Muscle layer of duodenum (tissue), 2 donors: Measurements from ENCODE around the gene SH3RF1.

Experiments used
- H3K27ac ChIP-seq: one replicate; pipeline ENCODE4 v1.7.0; 2013; ENCODE audit warnings: mild to moderate bottlenecking, low read length
- H3K27me3 ChIP-seq: one replicate; pipeline ENCODE4 v1.7.0; 2013; ENCODE audit warnings: low read depth, mild to moderate bottlenecking, control low read depth, low read length
- H3K36me3 ChIP-seq, 2 donors: one replicate each; pipeline ENCODE4 v1.7.0; 2013; ENCODE audit warnings: low read length in 2 of 2, control low read depth in 1 of 2, mild to moderate bottlenecking in 1 of 2; ENCODE audit not compliant: insufficient read depth in 2 of 2, control insufficient read depth in 1 of 2
- H3K4me1 ChIP-seq, 2 donors: one replicate each; pipeline ENCODE4 v1.7.0; 2013; ENCODE audit warnings: low read length in 2 of 2, mild to moderate bottlenecking in 2 of 2, control low read depth in 1 of 2, moderate library complexity in 1 of 2; ENCODE audit not compliant: insufficient read depth in 2 of 2, control insufficient read depth in 1 of 2
- H3K4me3 ChIP-seq, 2 donors: one replicate each; pipeline ENCODE4 v1.7.0; 2013; ENCODE audit warnings: low read length in 2 of 2, low read depth in 1 of 2, mild to moderate bottlenecking in 1 of 2
- H3K9me3 ChIP-seq, 2 donors: one replicate each; pipeline ENCODE4 v1.7.0; 2013; ENCODE audit warnings: low read length in 2 of 2, control low read depth in 1 of 2, mild to moderate bottlenecking in 1 of 2; ENCODE audit not compliant: control insufficient read depth in 1 of 2
- donor health status: healthy.

SH3RF1 gene

DNA sequence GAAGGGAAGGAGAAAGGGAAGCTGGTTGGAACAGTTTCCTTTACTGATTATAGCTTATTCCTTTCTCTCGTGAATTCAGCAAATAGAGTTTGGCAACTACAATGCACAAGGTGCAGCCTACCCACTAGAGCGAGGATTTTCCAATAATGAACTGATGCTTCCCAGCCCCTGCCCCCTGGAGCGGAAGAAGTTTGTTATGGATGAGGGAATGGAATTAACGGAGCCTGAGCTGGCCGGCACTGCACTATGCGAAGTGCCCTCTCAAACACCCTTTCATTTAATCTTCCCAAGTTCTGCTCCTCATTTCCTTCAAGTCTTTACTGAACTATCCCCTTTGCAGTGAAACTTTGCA lies 218.2 kb downstream of the SH3RF1 start:
- Histone ChIP-seq H3K36me3 (no peaks in the 10 kb centered on the region), H3K4me1 (no peaks in the 10 kb centered on the region), H3K27me3 (no peaks in the 10 kb centered on the region), H3K4me3 (no peak overlapping the region), H3K9me3 (no peaks in the 10 kb centered on the region), H3K27ac (no peak overlapping the region)

DNA sequence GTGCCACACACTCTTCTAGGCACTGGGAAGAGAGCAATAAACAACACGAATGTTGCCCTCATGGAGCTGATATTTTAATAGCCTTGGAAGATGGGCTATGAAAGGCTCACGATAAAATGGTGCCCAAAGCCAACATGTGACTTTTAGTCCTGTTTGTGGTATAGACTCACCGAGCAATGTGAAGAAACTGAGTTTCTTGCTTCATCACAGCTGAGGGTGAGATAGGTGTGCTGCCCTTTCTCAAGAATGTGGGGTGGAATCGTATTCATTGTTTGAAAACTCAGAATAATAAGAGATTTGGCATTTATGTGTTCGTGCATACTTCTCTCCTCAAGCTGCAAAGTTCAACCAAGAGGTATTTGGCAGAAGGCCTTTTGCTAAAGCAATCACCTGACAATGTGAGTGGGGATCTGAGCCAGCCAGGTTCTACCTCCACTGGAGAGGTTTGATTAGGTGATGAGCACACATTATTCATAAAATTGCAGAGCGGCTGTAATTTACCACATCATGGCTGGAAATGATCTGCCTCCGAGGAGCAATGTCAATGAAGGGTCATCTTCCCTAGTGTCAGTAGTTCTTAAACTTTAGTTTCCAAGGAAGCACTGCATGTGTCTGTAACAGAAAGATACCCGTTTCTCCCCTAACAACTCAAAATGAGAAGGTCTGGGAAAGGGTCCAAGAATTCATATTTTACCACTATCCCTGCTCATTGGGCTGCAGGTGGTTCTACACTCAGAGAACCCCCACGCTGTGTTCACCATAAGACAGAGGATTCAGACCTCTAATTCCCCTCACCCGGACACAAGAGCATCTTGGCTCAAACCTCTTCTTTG lies 218.8 kb downstream of the SH3RF1 start:
- no peak overlapping the region for H3K4me3 ChIP-seq
- H3K9me3 ChIP-seq, result no peaks in the 10 kb centered on the region
- no peaks in the 10 kb centered on the region for H3K36me3 ChIP-seq
- H3K27ac ChIP-seq, result no peak overlapping the region
- no peaks in the 10 kb centered on the region for H3K4me1 ChIP-seq
- no peaks in the 10 kb centered on the region for H3K27me3 ChIP-seq

DNA sequence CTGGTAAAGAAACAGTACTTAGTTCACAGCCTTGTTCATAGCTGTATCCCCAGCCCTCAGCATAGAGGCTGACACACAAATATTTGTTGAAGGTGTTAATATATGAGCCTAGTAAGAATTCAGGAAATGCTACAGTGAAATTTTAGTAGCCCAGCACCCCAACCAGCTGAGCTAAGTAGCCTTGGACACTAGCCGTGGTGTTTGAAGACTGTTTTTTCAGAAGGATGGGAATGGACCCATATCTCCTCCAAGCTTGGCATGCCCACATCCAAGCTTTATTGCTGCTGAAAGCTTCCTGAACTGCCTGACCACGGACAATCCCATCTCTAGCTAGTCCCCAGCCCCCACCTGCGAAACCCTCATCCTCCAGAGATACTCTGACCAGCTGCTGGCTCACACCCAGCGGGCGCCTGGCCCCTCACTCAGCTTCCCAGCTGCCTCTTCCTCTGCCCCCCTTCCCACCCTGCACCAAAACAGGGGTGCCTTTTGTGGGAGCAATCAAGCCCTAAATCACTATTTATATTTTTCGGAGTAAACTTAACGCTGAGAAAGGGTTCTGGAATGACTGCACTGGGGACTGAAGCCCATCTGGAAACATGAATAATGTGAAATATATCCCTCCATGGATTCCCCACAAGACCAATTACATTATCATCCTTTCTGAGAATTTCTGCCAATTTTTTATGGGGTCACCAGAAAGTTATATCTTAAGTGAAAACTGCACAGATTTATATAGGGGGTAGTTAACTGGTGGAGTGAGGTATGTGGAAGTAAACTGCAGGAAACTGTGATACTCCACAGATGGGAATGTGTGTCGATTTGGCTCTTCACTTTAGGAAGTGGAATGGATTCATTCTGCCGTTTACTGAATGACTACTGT lies 219.6 kb downstream of the SH3RF1 start:
- Histone ChIP-seq H3K27me3 (no peaks in the 10 kb centered on the region), H3K9me3 (no peaks in the 10 kb centered on the region), H3K36me3 (no peaks in the 10 kb centered on the region), H3K27ac (no peak overlapping the region), H3K4me1 (no peaks in the 10 kb centered on the region), H3K4me3 (no peak overlapping the region)

DNA sequence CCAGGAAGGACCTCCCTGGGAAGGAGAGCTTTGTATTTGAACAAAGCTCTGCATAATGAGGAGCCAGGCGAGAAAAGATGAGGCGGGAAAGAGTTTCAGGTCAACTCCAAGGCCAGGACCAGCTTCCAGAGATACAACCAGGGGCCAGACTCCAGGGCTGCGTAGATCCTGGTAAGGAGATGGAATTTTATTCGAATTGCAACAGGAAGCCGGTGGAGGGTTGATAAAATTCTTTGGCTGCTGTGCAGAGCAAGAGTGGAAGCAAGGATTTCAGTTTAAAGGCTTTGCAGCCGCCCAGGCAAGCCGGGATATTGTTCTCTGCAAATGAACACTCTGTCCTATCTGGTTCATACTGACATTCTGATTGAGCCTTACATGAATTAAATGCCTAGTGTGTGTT lies 220.5 kb downstream of the SH3RF1 start:
- Histone ChIP-seq H3K27me3 (no peaks in the 10 kb centered on the region), H3K27ac (no peak overlapping the region), H3K36me3 (no peaks in the 10 kb centered on the region), H3K4me3 (no peak overlapping the region), H3K9me3 (no peaks in the 10 kb centered on the region), H3K4me1 (no peaks in the 10 kb centered on the region)

DNA sequence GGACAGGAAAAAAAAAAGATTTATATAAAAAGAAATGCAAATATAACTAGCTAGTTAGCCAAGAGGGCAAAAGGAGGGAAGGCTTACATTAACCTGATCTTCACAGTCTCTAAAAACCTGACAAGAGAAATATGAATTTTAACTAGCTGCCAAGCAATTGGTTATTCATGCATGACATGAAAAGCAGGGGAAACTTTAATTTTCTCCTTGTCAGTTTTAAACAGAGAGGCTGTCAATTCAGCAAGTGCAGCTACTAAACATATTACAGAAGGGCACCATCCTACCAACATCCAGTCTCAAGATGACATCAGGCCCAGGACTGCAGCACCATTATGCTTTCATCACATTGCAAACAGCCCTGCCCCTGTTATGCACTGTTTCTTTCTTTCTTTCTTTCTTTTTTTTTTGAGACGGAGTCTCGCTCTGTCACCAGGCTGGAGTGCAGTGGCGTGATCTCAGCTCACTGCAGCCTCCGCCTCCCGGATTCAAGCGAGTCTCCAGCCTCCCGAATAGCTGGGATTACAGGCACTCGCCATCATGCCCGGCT lies 221.8 kb downstream of the SH3RF1 start:
- Histone ChIP-seq H3K27me3 (no peaks in the 10 kb centered on the region), H3K4me1 (no peaks in the 10 kb centered on the region), H3K9me3 (no peaks in the 10 kb centered on the region), H3K27ac (no peak overlapping the region), H3K4me3 (no peak overlapping the region), H3K36me3 (no peaks in the 10 kb centered on the region)

DNA sequence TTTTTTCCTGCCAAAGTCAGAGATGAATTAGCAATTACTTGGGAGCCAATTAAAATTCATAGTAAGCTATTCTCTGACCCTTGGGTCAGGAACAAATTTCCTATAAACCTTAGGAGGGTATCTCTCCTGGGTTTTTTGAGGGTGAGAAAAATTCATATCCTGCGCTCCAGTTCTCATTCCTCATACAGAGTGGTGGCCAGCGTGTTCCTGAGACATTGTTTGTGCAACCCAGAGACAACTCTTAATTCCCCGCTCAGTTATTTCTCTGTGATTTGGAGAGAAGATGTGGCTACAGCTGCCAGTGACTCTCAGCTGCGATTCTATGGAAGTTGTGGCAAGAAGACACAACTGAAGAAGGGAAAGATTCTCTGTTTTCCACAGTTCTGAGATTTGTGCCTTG lies 222.8 kb downstream of the SH3RF1 start:
- H3K36me3 ChIP-seq, result no peaks in the 10 kb centered on the region
- H3K27ac ChIP-seq, result no peak overlapping the region
- H3K4me1 ChIP-seq, result no peaks in the 10 kb centered on the region
- no peak overlapping the region for H3K4me3 ChIP-seq
- no peaks in the 10 kb centered on the region for H3K9me3 ChIP-seq
- H3K27me3 ChIP-seq, result no peaks in the 10 kb centered on the region

DNA sequence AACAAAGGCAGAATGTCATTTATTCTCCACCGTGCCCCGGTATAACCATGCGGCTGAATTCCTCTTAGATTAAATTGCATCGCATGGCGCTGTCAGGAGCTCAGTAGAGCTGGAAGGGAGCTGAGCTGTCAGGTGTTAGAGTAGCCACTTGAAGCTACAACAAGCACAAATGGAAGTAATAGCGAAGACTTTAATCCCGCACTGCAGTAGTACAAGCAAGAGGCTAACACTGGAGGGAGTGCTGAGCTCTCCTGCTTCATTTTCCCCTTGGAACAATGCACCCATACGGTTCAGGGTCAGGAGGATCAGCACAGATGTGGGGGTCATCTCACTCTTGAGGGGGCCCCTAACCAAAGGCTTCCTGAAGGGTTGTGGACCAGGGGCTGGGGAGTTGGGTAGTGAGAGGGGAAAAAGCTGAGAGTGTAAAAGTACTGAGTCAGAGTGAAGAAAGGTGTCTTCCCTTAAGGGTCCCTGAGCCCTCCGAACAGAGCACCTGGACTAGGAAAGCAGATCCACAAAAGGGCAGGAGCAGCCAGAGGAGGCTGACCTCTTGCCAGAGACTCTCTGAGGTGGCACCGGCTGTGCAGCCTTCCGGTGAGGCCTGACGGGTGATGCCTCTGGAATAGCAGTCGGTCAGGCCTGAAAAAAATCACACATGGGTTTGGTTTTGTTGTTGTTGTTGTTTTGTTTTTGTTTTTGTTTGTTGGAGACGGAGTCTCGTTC lies 224.7 kb downstream of the SH3RF1 start:
- no peaks in the 10 kb centered on the region for H3K27me3 ChIP-seq
- no peak overlapping the region for H3K27ac ChIP-seq
- no peaks in the 10 kb centered on the region for H3K9me3 ChIP-seq
- H3K4me3 ChIP-seq, result no peak overlapping the region
- no peaks in the 10 kb centered on the region for H3K4me1 ChIP-seq
- no peaks in the 10 kb centered on the region for H3K36me3 ChIP-seq

DNA sequence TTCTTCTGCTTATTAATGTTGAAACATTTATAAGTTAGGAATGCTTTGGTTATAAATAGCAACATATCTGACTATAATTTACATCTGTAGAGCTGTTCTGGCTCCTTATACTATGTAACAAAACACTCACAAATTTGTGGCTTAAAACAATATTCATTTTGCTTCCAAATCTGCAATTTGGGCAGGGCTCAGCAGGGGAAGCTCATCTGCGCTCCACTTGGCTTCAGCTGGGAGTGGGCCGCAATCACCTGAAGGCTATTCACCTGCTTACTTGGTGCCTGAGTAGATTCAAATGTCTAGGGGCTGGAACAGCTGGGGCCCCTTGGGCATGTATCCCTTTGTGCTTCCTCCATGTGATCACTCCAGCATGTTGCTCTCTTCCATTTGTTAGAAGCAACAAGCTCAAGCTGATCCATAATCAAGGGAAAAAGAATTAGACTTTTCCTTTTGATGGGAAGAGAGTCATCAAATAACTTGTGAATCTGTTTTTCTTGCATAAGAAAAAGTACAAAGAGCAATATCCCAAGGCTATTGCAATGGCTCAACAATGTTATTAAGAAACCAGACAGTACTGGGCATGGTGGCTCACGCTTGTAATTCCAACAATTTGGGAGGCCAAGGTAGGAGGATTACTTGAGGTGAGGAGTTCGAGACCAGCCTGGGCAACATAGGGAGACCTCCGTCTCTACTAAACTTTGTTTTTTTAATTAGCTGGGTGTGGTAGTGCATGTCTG lies 225.9 kb downstream of the SH3RF1 start:
- Histone ChIP-seq H3K4me1 (no peaks in the 10 kb centered on the region), H3K27me3 (no peaks in the 10 kb centered on the region), H3K36me3 (no peaks in the 10 kb centered on the region), H3K9me3 (no peaks in the 10 kb centered on the region), H3K27ac (no peak overlapping the region), H3K4me3 (no peak overlapping the region)
